HG02938 (cell line): ENCODE data around the gene ARNT2.

Experiments used
- ATAC-seq: cut with Tn5 transposase; IDR thresholded peaks from one replicate; pipeline ENCODE4 v1.9.1; 2021; ENCODE audit warnings: mild to moderate bottlenecking, moderate library complexity; ENCODE audit not compliant: unreplicated experiment

ARNT2 gene

GRCh38 chr15:80609512-80609946 lies 205.3 kb downstream of the ARNT2 start:
- ATAC-seq = no peak

GRCh38 chr15:80611543-80612080 lies 207.4 kb downstream of the ARNT2 start:
- no peak for ATAC-seq

DNA sequence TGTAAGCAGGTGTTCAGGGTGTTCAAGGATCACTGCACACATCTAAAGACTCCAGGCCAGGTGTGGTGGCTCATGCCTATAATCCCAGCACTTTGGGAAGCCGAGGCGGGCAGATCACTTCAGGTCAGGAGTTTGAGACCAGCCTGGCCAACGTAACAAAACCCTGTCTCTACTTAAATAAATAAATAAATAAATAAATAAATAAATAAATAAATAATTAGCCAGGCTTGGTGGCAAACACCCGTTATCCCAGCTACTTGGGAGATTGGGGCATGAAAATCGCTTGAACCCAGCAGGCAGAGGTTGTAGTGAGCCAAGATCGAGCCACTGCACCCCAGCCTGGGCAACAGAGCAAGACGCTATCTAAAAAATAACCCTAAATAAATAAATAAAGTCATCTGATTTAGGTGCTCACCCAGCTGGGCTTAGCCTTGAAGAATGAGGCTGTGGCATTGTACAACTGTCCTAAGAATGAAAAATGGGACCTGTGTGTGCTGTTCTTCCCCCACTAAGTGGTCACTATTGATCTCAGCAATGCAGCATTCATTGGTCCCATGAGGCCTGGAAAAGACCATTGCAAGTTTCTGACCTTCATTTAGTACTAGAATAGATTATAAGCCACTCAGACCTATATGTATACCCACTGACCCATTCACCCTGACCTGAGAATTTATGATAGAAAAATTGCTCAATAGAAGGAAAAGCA lies 208.1 kb downstream of the ARNT2 start:
- ATAC-seq = no peak

DNA sequence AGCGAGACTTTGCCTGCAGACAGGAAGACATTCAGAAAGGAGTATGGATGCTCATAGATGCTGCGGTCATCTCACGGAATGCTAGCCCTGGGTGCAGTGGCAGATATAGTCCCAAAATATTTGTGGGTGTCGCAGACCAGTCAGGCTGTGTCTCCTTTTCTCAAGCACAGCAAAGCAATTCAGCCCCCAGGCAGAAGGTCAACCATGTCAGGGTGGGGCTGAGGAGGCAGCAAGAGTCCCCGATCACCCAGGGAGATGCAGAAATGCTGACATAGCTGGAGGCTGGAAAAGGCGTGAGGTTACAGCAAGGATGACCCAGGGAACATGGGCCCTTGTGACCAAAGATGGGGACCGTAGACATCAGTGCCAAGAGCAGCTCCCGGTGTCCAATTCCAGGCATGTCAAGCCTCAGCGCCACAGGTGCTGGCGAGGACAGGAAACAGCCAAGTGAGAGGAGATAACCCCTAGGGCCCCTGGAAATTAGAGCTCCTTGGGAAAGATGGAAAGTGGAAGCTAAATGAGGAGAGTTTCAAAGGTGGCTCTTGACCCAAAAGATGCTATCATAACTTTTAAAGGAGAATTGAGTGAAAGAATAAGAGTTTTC lies 209.7 kb downstream of the ARNT2 start:
- ATAC-seq = no peak

GRCh38 chr15:80614711-80615360 lies 210.7 kb downstream of the ARNT2 start:
- no peak for ATAC-seq

- no peak for ATAC-seq
These were observed 211.2 kb downstream of the ARNT2 start for GRCh38 chr15:80615361-80615736.

DNA sequence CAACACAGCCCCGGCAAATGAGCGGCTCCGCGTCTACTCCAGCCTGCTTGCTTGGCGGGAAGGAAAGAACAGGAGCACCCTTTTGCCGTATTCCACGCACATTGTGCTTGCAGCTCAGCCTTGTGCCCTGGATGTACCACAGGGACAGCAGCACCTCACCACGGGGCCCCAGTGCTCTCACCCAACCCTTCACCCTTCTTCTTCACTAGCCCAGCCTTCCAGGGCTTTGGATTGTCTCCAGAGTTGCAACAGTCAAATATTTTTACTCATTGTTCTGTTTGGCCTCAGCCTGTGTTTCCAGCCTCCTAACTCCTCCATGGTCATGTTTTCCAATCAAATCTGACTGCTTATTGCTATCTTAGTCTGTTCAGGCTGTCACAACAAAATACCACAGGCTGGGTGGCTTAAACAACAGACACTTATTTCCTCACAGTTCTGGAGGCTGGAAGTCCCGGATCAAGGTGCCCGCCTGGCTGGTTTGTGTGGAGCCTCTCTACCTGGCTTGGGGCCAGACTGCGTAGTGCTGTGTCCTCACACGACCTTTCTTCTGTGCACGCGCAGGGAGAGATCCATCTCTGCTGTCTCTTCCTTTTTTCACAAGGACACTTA lies 211.7 kb downstream of the ARNT2 start:
- no peak for ATAC-seq

- ATAC-seq = no peak
These were observed 214.7 kb downstream of the ARNT2 start for GRCh38 chr15:80618685-80619400.

DNA sequence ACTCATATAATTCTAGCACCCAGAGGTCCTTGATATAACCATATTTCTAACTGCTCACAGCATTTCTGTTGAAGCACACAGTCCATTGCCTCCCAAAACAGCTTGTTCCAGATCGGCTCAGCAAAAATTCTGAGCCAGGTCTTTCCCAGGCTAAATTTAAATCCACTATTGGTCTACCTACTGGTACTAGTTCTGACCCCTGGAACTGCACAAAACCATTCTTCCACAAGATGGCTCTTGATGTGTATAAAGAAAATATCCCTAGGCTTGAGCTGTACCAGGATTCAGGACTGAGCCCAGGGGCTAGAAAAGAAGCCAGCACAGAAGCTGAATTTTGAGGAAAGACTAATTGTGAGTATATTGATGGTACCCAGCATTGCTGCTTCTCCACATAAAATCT lies 215.5 kb downstream of the ARNT2 start:
- ATAC-seq = no peak

GRCh38 chr15:80620141-80620540 lies 216.0 kb downstream of the ARNT2 start:
- ATAC-seq = no peak

- no peak for ATAC-seq
These were observed 216.7 kb downstream of the ARNT2 start for GRCh38 chr15:80620931-80621330.

GRCh38 chr15:80626643-80627120 lies 222.5 kb downstream of the ARNT2 start:
- ATAC-seq = no peak

GRCh38 chr15:80629355-80629754 lies 225.2 kb downstream of the ARNT2 start:
- ATAC-seq = no peak

DNA sequence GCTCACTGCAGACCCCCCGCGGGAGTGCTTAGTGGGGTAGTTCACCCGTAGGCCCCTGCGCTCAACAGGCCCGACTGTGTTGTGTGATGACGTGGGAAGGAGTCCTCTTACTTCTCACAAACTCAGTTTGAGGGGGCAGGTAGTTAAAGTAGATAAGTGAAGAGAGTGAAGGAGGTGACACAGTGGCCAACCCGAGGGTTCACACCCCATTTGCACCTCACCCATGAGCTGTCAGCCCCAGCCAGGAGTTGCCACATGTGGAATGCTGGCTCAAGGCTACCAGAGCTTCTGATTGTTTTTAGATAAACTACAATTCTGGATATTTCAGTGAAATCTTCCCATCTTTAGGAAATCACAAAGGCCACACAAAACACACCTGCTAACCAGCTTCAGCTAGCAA lies 226.8 kb downstream of the ARNT2 start:
- no peak for ATAC-seq

GRCh38 chr15:80633221-80633620 lies 229.0 kb downstream of the ARNT2 start:
- ATAC-seq = no peak

DNA sequence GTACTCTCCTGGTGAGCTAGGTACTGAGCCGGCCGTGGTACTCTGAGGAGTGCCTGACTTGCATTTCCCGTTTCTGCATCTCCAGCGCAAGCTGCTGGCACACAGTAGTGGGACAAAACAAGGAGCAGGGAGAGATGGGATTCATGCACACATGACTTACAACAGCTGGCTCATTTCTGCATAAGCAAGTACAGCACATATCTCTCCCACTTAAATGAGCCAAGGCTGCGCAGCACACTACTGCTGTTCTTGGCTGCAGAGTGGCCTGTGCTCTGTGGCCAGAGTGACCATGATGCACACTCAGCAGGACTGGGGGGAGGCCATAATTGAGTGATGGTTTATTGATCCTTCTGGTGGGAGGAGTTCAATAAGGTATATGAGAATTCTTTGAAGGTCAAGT lies 231.8 kb downstream of the ARNT2 start:
- ATAC-seq = no peak

GRCh38 chr15:80636675-80637074 lies 232.5 kb downstream of the ARNT2 start:
- no peak for ATAC-seq

GRCh38 chr15:80637747-80638146 lies 233.6 kb downstream of the ARNT2 start:
- ATAC-seq = no peak

DNA sequence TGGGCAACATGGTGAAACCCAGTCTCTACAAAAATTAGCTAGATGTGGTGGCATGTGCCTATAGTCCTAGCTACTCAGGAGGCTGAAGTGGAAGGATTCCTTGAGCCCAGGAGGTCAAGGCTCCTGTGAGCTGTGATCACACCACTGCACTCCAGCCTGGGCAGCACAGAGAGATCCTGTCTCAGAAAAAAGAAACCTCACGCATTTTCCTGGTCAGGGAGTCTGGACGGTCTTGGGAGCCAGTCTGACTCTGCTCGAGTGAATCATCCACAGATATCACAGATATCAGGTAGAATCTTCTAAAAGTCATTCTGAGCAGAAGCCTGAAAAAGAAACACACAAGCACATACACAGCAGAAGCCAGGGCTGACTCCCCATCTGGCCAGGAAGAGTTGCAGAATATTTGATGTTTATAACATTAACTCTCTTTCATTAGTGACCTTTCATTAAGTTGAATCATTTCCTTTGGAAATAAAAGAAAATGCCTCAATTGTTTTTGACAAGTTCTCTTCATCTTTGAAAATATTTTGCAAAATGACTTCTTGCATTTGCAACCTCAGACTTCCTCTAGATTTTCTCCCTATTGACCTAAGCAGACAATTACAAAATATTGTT lies 234.5 kb downstream of the ARNT2 start:
- ATAC-seq = no peak

DNA sequence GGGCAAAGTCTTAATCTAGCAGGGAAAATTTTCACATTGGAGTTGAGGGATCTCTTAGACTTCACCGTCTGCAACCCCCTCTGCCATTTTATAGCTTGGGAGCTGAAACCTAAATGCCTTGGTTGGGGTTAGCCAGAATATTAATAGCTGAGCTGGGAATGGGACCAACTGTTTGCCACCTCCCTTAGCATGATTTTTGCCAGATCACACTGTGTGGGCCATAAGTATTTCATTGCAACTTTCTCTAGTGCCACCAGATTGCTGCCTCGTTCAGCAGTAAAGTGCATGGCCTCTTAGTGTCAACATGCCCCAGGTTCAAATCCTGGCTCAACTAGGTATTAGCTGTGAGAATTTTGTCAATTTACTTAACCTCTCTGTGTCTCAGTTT lies 235.0 kb downstream of the ARNT2 start:
- no peak for ATAC-seq
